H1 (cell line): ENCODE data around the gene PTPRD. TPM values are rescaled to one million over a fixed set of nuclear protein-coding genes. Genes with fewer than 3 reads are reported as not detected.

Source experiments
- ASH2L ChIP-seq: fragments of 200-600, 300-600 bp; sonication (generic); IDR thresholded peaks from one replicate; pipeline ENCODE4 v1.7.1; 2017; ENCODE audit warnings: low read length
- CREB1 ChIP-seq: IDR thresholded peaks from 2 replicates; pipeline ENCODE4 v1.6.1; 2012; ENCODE audit warnings: inconsistent platforms
- CTCF ChIP-seq, 3 experiments: IDR thresholded peaks; 1 replicate in 2 of 3; 2 replicates in 1 of 3; pipeline versions ENCODE4 v1.5.1 to v1.6.1; 2011; ENCODE audit warnings: low read length in 3 of 3, mild to moderate bottlenecking in 3 of 3, inconsistent platforms in 2 of 3, low read depth in 1 of 3, moderate library complexity in 1 of 3; ENCODE audit not compliant: insufficient read depth in 1 of 3; ENCODE audit errors: control extremely low read depth in 1 of 3
- PHF8 ChIP-seq: fragments of 200-600 bp; sonication (generic); conservative IDR thresholded peaks from 2 replicates; pipeline ENCODE4 v1.7.1; 2012; ENCODE audit warnings: low read depth, mild to moderate bottlenecking, inconsistent platforms, low read length, moderate library complexity
- POU5F1 ChIP-seq: IDR thresholded peaks from 2 replicates; pipeline ENCODE4 v1.6.1; 2011; ENCODE audit warnings: low read depth, mild to moderate bottlenecking, low read length, moderate library complexity
- SP1 ChIP-seq: IDR thresholded peaks from 2 replicates; pipeline ENCODE4 v1.6.1; 2011; ENCODE audit warnings: low read depth, low read length
- SP4 ChIP-seq: IDR thresholded peaks from 2 replicates; pipeline ENCODE4 v1.6.1; 2012; ENCODE audit warnings: low read length, inconsistent platforms
- TAF7 ChIP-seq: optimal IDR thresholded peaks from 2 replicates; pipeline ENCODE3; 2011; ENCODE audit warnings: low read depth, mild to moderate bottlenecking, inconsistent platforms, low read length, moderate library complexity, borderline replicate concordance
- ZNF274 ChIP-seq: IDR thresholded peaks from 2 replicates; pipeline ENCODE4 v1.7.0; 2012; ENCODE audit warnings: low read length, borderline replicate concordance; ENCODE audit errors: extremely low read depth
- polyA plus RNA-seq, 7 experiments: library from polyadenylated mRNA; depleted of rRNA in 3 of 7; stranded (reverse) in 5 of 7; unstranded in 2 of 7; fragments of >200 nt in 5 of 7; fragments of 200-250 nt in 2 of 7; gene quantifications; 1 replicate in 5 of 7; 2 replicates in 1 of 7; 4 replicates in 1 of 7; pipeline versions ENCODE4 v1.2.1 to v1.2.3, GENCODE V29; 2011 to 2013; ENCODE audit warnings: missing spikeins in 2 of 7, mixed read lengths in 2 of 7
- total RNA-seq: library from RNA; stranded (reverse); fragmentation: NEBNext Ultra II Directional; extraction: Animal tissue kit (Norgen Biotek cat#: 25700); gene quantifications from 2 replicates; pipeline ENCODE4 v1.2.1, GENCODE V29; 2021
- TF ChIP-seq, protein P1 (sequence below): fragments of 300-600 bp; sonication (generic); IDR thresholded peaks from 2 replicates; pipeline ENCODE4 v1.7.1; 2012; ENCODE audit warnings: low read length, moderate library complexity, mild to moderate bottlenecking, inconsistent platforms; ENCODE audit not compliant: insufficient replicate concordance

The PTPRD gene
- total and polyA plus RNA-seq, 2 of the 8 experiments (the other 6 are each of a cell fraction or from before 2014, with no cell fraction given): 17.2 to 77.0 TPM

GRCh38 chr9:8429157-8429556 lies 2183.6 kb downstream of the PTPRD start (continued):
- TF ChIP-seq, protein P1, sequence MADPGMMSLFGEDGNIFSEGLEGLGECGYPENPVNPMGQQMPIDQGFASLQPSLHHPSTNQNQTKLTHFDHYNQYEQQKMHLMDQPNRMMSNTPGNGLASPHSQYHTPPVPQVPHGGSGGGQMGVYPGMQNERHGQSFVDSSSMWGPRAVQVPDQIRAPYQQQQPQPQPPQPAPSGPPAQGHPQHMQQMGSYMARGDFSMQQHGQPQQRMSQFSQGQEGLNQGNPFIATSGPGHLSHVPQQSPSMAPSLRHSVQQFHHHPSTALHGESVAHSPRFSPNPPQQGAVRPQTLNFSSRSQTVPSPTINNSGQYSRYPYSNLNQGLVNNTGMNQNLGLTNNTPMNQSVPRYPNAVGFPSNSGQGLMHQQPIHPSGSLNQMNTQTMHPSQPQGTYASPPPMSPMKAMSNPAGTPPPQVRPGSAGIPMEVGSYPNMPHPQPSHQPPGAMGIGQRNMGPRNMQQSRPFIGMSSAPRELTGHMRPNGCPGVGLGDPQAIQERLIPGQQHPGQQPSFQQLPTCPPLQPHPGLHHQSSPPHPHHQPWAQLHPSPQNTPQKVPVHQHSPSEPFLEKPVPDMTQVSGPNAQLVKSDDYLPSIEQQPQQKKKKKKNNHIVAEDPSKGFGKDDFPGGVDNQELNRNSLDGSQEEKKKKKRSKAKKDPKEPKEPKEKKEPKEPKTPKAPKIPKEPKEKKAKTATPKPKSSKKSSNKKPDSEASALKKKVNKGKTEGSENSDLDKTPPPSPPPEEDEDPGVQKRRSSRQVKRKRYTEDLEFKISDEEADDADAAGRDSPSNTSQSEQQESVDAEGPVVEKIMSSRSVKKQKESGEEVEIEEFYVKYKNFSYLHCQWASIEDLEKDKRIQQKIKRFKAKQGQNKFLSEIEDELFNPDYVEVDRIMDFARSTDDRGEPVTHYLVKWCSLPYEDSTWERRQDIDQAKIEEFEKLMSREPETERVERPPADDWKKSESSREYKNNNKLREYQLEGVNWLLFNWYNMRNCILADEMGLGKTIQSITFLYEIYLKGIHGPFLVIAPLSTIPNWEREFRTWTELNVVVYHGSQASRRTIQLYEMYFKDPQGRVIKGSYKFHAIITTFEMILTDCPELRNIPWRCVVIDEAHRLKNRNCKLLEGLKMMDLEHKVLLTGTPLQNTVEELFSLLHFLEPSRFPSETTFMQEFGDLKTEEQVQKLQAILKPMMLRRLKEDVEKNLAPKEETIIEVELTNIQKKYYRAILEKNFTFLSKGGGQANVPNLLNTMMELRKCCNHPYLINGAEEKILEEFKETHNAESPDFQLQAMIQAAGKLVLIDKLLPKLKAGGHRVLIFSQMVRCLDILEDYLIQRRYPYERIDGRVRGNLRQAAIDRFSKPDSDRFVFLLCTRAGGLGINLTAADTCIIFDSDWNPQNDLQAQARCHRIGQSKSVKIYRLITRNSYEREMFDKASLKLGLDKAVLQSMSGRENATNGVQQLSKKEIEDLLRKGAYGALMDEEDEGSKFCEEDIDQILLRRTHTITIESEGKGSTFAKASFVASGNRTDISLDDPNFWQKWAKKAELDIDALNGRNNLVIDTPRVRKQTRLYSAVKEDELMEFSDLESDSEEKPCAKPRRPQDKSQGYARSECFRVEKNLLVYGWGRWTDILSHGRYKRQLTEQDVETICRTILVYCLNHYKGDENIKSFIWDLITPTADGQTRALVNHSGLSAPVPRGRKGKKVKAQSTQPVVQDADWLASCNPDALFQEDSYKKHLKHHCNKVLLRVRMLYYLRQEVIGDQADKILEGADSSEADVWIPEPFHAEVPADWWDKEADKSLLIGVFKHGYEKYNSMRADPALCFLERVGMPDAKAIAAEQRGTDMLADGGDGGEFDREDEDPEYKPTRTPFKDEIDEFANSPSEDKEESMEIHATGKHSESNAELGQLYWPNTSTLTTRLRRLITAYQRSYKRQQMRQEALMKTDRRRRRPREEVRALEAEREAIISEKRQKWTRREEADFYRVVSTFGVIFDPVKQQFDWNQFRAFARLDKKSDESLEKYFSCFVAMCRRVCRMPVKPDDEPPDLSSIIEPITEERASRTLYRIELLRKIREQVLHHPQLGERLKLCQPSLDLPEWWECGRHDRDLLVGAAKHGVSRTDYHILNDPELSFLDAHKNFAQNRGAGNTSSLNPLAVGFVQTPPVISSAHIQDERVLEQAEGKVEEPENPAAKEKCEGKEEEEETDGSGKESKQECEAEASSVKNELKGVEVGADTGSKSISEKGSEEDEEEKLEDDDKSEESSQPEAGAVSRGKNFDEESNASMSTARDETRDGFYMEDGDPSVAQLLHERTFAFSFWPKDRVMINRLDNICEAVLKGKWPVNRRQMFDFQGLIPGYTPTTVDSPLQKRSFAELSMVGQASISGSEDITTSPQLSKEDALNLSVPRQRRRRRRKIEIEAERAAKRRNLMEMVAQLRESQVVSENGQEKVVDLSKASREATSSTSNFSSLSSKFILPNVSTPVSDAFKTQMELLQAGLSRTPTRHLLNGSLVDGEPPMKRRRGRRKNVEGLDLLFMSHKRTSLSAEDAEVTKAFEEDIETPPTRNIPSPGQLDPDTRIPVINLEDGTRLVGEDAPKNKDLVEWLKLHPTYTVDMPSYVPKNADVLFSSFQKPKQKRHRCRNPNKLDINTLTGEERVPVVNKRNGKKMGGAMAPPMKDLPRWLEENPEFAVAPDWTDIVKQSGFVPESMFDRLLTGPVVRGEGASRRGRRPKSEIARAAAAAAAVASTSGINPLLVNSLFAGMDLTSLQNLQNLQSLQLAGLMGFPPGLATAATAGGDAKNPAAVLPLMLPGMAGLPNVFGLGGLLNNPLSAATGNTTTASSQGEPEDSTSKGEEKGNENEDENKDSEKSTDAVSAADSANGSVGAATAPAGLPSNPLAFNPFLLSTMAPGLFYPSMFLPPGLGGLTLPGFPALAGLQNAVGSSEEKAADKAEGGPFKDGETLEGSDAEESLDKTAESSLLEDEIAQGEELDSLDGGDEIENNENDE: no peak
- no peak for TF ChIP-seq SP4
- TF ChIP-seq TAF7: no peak
- no peak for TF ChIP-seq POU5F1
- no peak for TF ChIP-seq SP1
- TF ChIP-seq PHF8: no peak
- TF ChIP-seq CREB1: no peak
- no peak for TF ChIP-seq ASH2L
- no peak for TF ChIP-seq ZNF274
- no peak for TF ChIP-seq CTCF (IDR thresholded peaks at IDR 0.05; ENCODE audit: control extremely low read depth in 1 of 3, insufficient read depth in 1 of 3, low read depth in 1 of 3, low read length in 3 of 3)
